GM21576 (cell line): ENCODE results near the gene PDSS2.
"Not testable (repeated sequence)": the region's sequence is repeated elsewhere in the genome, so short reads cannot be mapped to it uniquely, and the experiment has no call there.

ENCODE experiments used
- ATAC-seq: cut with Tn5 transposase; IDR thresholded peaks from one replicate; pipeline ENCODE4 v1.9.1; 2021; ENCODE audit warnings: mild to moderate bottlenecking, moderate library complexity; ENCODE audit not compliant: unreplicated experiment

PDSS2 gene

DNA sequence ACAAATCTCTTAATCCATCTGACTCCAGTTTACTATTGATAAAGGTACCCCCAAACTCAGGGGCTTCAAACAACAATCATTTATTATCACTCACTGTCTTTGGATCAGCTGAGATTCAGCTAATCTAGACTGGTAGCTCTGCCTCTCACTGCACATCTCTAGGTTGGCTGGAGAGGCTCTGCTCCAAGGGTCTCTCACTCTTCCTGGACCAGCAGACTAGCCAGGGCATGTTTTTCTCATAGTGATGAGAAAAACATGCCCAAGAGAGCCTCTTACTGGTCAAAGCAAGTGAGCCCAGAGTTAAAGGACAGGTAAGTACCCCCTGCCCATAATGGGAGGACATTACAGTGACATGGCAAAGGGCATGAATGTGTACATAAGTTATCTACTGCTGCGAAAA is 228.9 kb downstream of the PDSS2 start:
- no peak for ATAC-seq

DNA sequence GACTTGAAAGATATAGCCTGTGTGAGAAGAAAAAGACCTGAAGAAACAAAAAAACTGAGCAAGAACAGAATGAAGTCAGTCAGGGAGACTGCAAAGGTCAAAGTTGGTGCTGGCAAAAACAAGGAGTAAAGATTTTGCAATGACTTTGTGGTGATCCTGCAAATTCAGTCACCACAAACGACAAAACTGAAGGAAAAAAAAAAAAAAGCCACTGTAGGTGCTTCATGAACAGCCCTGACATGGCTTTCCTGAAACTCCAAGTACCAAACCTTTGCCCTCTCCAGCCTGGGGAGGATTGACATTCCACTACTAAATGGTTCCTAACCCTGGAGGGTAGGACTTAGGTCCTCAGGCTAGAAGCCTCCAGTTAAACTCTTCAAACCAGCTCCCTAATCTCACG is 229.3 kb downstream of the PDSS2 start:
- ATAC-seq = no peak

DNA sequence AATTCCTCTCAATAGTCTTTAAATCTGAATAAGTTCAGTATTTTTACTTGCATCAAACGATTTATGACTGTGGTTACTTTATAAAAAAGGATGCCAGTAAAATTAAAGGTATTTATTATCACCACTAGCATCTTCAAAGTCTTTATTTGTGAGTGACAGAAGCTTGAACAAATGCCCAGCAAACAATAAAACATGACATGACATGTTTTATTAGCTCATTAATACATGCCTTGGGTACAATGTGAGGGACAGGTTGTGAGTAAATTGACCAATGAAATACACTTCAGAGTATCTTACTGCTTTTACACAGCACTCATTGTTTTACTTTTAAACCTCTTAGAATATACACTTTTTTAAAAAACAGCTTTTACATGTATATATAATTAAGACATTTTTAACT is 230.6 kb downstream of the PDSS2 start:
- ATAC-seq = no peak

DNA sequence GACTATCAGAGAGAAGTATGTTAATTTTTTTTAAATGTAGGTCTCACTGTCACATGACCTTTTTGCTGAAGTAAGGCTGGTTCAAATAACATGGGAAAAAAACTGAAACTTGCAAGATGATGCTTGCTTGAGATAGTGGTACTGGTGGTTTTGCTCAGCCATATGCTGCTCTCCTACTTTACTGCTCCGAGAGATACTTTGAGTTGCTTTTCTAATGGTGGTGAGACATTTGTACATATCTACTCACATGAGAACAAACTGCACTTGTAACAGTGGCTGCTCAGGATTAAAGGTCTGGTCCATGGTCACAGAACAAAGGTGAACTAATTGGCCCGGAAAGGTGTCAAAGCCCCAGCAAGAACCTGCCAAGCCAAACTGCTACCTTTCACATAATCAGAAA is 237.8 kb downstream of the PDSS2 start:
- ATAC-seq = no peak

DNA sequence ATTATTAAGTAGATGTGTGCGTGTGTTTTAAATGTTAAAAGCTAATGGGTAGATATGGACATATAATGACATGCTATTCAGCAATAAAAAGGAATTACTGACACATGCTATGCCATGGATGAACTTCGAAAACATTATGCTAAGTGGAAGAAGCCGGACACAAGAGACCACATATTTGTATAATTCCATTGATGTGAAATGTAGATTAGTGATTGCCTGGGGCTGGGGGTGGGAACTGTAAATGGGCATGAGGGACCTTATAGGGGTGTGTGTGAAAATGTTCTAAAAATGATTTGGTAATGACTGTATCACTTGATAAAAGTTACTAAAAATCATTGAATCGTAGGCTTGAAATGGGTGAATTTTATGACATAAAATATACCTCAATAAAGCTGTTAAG is 239.5 kb downstream of the PDSS2 start:
- no peak for ATAC-seq

DNA sequence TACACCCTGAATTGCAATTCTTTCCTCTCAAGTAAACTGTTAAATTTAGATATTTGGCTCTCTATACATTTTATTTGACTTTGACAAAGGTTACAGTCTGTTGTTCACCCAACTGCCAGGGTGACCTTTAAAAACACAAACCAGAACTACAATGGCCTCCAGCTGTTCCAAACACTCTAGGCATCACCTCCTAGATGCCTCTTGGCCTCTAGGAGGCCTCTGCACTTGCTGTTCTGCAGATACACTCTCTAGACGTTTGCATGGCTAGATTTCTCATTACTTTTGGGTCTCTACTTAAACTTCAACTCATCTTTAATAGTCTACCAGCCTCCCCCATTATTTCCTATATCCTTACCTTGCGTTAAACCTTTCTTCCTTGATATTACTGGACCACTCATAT is 241.2 kb downstream of the PDSS2 start:
- ATAC-seq = no peak

DNA sequence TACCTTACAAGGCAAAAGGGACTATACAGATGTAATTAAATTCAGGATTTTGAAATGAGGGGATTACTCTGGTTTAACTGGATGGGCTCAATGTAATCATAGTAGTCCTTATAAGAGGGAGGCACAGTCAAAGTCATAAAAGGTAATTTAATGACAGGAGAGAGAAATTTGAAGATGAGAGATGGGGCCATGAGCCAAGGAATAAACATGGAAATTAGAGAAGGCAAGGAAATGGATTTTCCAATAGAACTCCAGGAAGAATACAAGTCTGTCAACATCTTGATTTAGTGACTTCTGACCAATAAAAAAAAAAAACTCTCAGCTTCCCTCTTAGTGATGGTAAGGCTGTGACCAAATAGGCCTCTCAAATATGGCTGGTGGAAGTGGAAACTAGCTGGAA is 242.1 kb downstream of the PDSS2 start:
- ATAC-seq = no peak

DNA sequence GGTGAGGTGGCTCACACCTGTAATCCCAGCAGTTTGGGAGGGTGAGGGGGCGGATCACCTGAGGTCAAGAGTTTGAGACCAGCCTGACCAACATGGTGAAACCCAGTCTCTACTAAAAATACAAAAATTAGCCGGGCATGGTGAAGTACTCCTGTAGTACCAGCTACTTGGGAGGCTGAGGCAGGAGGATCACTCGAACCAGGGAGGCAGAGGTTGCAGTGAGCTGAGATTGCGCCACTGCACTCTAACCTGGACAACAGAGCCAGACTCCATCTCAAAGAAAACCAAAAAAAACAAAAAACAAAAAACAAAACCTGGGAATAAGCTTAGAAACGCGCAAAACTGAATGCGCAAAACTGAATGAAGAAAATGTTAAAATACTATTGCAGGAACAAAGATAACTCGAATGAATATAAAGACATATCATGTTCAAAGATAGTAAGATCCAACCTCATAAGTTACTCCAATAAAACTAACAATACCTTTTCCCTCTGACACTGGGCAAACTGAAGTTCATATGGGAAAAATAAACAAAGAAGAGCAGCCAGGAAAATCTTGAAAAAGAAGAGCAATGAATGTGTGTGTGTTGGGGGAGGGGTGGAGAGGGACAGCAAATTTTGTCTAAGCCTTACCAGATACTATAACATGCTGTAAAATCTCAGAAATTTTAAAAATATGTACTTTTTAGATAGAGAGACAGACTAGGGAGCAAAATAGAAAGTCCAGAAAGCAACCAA is 243.0 kb downstream of the PDSS2 start:
- ATAC-seq = no peak

DNA sequence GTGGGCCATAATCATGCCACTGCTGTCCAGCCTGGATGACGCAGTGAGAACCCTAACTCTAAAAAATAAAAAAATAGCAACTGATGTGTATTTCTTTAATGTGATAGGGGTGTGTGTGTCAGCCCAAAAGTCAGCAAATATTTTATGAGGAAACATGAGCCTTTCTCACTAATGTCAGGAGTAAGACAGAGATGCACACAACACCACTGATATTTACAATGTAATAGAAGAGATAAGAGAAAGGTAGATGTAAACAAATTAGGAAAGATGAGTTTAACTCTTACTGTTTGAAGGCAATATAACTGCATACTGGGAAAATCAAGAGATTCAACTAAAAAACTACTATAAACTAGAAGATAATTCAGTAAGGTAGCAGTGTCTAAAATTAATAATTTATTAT is 244.0 kb downstream of the PDSS2 start:
- no peak for ATAC-seq

DNA sequence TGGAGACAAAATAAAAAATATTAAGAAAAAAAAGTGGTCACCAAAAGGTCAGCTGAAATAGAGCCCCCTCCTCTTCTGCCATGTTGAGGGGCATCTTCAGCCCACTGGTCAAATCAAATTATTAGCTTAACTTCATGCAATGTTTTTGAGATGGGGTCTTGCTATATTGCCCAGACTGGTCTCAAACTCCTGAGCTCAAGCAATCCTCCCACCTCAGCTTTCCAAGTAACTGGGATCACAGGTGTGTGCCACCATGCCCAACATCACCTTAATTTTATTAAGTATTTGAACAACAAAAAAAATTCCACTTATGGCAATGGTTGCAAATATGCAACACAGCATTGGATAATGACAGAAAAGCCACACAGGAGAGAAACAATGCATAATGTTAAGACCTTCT is 244.7 kb downstream of the PDSS2 start:
- no peak for ATAC-seq

DNA sequence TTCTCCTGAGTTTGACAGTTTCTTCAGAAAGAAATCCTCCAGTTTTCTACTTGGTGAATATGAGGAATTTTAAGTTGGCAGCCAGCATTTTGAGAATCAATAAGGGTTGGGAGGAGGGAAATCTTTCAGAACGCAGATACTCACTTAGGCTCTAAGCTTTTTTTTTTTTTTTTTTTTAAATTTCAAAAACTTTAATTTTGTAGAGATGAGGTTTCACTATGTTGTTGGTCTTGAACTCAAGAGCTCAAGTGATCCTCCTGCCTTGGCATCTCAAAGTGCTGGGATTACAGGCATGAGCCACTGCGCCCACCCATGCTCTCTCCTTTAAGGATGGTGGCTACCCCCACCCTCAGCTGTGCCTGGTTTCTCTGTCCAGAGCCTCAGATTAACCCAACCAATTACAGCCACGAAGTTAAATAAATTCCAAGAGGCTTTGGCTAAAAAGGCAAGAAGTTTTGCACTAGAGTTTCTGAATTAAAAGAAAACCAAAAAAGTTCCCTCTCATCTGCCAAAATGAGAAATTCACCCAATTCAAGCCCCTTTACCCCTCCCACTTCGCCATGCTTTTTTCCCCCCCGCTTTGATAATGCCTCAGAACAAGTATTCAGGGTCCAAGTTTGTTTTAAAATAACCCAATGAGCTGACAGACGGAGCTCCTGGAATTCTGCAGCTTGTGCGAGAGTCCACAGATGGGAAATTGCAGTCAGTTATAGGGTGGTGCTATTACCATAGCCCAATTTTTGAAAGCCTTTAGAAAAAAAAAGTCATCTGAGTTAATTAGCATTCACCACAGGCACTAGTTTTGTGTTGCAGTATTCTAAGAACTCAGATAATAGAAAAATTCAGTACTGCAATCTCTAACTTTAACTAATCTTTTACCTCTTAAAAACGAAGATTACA is 249.7 kb downstream of the PDSS2 start:
- no peak for ATAC-seq

DNA sequence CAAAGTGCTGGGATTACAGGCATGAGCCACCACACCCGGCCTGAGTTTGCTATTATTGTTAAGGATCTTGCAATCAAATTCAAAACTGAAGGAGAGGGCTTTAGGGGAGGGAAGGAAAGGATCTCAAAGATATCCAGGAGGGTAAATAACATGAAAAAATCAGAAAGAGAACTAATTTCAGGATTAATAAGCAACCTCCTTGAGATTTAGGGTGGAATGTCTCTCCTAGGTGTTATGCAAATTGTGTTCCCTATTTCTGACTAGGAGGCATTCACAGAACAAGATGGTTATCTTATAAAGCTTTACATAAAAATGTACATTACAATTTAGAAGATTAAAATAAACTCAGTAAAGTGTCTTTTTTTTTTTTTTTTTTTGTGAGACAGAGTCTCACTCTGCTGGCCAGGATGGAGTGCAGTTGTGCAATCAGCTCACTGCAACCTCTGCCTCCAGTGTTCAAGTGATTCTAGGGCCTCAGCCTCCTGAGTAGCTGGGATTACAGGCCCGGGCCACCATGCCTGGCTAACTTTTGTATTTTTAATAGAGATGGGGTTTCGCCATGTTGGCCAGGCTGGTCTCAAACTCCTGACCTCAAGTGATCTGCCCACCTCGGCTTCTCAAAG is 252.0 kb downstream of the PDSS2 start:
- no peak for ATAC-seq

DNA sequence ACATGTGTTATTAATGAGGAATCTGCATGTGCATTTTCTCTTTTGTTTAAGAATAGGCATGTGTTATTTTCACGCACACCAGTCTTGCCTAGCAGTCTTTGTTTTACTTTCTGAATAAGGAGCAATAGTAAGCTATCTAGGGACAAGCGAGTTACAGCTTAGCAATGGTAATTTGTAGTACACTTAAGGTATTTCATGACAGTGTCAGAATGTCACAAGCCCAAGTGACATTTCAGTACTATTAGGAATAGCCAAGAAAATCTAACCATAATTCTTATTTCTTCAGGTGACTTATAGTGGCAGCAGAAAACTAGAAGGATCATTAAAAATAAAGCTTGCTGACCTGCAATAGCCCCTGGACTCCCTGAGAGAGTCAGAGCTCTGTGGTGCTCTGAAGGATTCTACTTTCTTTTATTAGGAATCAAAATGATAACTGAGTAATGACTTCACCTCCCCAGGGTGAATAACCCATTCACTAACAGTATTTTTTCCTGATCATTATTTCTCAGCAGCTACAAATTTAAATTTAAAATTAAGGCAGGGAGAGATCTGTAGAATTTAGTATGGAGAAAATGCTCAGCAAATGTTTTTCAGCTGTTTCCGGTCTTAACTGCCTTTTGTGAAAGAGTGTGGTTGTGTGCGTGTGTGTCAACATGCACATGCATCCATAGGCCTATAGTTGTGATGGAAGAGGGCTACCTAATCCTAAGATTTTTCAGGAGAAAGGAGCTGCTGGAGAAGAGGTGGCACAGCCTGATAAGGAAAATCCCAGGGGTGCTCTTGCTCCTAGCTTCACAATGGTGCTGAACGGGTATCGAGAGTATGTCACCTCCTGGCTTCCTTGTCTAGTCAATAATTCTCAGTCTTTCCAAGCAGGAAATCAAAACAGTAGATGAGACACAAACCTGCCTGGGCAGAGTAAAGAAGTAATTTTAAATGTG is 254.0 kb downstream of the PDSS2 start:
- ATAC-seq = no peak

DNA sequence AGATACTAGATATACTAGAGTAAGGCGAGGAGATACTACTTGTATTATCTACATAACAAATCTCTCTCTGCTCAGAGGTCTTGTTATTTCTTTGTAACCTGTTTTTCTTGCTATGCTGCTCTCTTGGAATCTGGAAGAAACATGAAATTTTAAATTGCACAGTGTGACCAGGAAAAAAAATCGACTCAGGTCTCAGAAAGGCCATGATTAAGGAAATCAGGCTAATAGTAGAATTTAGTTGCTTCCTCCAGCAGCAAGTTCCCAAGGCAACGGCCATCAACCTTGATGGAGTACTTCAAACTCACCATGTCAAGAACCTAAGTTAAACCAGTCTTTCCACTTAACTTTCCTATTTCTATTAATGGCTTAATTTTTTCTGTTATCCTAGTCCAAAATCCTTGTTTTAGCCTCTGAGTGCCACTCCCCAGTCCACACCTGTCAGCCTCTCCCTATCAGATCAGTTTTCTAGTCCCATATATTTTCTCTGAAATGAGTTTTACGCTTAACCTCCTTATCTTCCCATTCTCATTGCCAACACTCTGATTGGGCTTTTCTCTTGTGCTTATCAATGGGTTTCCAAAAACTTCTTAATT is 256.4 kb downstream of the PDSS2 start:
- ATAC-seq = no peak

DNA sequence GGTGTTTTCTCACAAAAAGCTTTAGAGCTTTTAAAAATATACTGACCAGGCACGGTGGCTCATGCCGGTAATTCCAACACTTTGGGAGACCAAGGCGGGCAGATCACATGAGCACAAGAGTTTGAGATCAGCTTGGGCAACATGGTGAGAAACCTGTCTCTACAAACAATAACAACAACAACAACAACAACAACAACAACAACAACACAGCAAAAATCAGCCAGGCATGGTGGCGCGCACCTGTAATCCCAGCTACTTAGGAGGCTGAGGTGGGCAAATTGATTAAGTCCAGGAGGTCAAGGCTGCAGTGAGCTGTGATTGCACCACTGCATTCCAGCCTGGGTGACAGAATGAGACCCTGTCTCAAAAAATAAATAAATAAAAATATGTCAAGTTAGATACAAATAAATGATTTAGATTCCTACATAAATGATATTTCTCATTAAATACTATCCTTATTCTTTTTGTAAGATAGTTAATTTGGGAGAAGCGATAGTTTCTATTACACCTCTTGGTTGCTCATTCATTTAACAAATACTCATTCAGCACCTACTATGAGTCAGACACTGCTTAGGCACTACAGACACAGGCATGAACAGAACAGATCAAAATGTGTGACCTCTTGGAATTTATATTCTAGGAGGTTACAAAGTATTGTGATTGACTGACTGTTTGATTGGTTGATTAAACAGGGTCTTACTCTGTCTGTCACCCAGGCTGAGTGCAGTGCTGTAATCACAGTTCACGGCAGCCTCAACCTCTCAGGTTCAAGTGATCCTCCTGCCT is 260.5 kb downstream of the PDSS2 start:
- no peak for ATAC-seq

DNA sequence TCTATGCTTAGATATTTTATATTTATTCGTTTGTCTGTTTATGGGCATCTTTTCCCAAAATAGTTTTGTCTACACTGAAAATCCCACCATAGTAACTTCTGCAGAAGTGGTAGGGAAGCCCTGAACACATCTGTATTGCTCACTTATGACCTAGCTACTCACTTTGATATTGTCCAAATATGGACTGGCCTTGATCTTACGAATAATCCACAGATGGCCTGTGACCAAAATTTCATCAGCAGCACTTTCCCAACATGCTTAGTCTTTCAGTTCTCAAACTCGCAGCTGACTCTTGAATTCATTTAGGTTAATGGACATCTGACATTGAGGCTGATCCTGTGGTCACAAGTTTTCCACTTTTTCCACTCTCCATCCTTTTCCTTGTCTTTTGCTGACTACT is 263.2 kb downstream of the PDSS2 start:
- no peak for ATAC-seq

DNA sequence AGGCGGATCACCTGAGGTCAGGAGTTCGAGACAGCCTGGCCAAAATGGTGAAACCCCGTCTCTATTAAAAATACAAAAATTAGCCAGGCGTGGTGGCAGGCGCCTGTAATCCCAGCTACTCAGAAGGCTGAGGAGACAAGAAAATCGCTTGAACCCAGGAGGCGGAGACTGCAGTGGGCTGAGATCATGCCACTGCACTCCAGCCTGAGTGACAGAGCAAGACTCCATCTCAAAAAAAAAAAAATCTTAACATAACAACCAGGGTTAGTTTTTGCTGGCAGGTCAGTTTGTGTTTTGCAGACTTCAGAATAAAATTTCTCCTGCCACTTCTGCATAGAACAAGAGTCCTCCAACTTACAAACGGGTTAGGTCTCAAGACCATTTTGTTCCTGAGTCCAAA is 264.6 kb downstream of the PDSS2 start:
- not testable (repeated sequence) for ATAC-seq

DNA sequence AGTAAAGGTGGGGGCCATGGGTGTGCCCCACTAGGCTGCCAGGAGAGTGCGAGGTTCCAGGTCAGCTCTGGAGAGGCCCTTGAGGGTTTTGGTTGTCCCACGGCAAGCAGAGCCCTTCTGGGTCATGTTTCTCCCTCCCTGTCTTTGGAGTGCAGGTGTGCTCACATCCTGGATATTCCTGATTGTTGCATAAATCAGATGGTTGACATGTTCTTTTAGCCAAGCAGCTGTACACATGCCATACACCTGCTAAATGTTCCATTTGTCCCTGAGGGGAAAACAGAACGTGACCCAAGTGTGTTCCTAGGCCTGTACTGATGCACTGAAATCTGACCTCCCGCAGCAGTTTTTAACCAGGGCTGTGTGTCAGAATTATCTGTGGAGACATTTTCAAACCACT is 266.5 kb downstream of the PDSS2 start:
- no peak for ATAC-seq

DNA sequence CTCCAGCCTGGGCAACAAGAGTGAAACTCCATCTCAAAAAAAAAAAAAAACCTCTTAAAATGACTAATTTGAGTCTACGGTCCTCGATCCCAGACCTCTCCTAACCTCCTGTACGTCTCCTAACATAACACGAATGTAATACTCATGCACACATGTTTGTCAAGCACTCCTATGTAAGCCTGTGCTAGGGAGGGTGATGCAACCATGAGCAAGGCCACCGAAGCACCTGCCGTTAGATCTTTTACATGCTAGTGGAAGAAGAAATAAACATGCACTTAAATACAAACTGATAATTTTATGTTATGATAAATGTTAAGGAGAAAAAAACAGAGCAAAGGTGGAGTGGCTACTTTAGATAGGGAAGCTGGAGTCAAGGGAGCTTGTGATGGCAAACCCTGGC is 271.7 kb downstream of the PDSS2 start:
- ATAC-seq = no peak

DNA sequence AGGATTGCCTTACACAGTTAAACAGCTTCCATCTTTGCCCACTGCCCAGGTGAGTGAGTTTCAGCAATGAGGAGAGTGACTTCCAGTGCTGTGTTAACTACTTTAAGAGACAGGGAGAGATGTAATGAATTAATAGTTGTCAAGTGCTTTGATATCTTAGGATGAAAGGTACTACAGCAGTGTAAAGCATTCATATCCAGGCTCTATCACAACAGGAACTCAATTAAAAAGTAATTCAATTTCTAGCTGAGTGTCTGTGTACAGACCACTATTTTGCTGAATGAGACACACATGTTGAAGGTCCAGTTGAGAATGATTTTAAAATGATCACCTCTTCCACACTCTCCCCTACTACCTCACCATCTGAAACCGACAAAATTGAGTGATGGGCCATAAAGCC is 273.3 kb downstream of the PDSS2 start:
- no peak for ATAC-seq
